Kasumi-1 (cell line): ENCODE data around the gene GPC5.

Source experiments
- DNase-seq, 2 experiments: peaks; one replicate each; lab custom pipeline; 2025; lab: John Stamatoyannopoulos, UW

The GPC5 gene

GRCh38 chr13:92164822-92165221, 766.4 kb downstream of the GPC5 start:
- no peak for DNase-seq

GRCh38 chr13:92172191-92172590, 773.8 kb downstream of the GPC5 start:
- no peak for DNase-seq

- no peak for DNase-seq
These were observed 774.8 kb downstream of the GPC5 start for GRCh38 chr13:92173254-92173653.

- DNase-seq = peak; percentile 80 to 92
These were observed 776.9 kb downstream of the GPC5 start for GRCh38 chr13:92175330-92175729.

GRCh38 chr13:92177966-92178365, 779.5 kb downstream of the GPC5 start:
- no peak for DNase-seq

GRCh38 chr13:92179223-92179622, 780.8 kb downstream of the GPC5 start:
- DNase-seq = no peak

- DNase-seq = peak; percentile 43 to 52
These were observed 789.1 kb downstream of the GPC5 start for GRCh38 chr13:92187378-92187989.

GRCh38 chr13:92188574-92188973, 790.2 kb downstream of the GPC5 start:
- no peak for DNase-seq

- DNase-seq = no peak
These were observed 798.3 kb downstream of the GPC5 start for GRCh38 chr13:92196591-92197256.

GRCh38 chr13:92197669-92198068, 799.2 kb downstream of the GPC5 start:
- no peak for DNase-seq

GRCh38 chr13:92218615-92219014, 820.2 kb downstream of the GPC5 start:
- no peak for DNase-seq

GRCh38 chr13:92221916-92222315, 823.5 kb downstream of the GPC5 start:
- no peak for DNase-seq

- peak; percentile 97 to 98 for DNase-seq
These were observed 825.8 kb downstream of the GPC5 start for GRCh38 chr13:92224052-92224821.

- no peak for DNase-seq
These were observed 826.4 kb downstream of the GPC5 start for GRCh38 chr13:92224825-92225224.

- peak; percentile 54 to 75 for DNase-seq
These were observed 827.4 kb downstream of the GPC5 start for GRCh38 chr13:92225861-92226260.

GRCh38 chr13:92232871-92233270, 834.5 kb downstream of the GPC5 start:
- no peak for DNase-seq

GRCh38 chr13:92251671-92252210, 853.3 kb downstream of the GPC5 start:
- no peak for DNase-seq

- no peak for DNase-seq
These were observed 857.1 kb downstream of the GPC5 start for GRCh38 chr13:92255526-92255925.

- DNase-seq = no peak
These were observed 857.8 kb downstream of the GPC5 start for GRCh38 chr13:92256211-92256610.

GRCh38 chr13:92259046-92259445, 860.6 kb downstream of the GPC5 start:
- DNase-seq = no peak

GRCh38 chr13:92259523-92259922, 861.1 kb downstream of the GPC5 start:
- no peak for DNase-seq

- DNase-seq = peak; percentile 30 to 46
These were observed 861.9 kb downstream of the GPC5 start for GRCh38 chr13:92260363-92260762.
